ENCODE results near the gene RCC1.

The RCC1 gene, protein sequence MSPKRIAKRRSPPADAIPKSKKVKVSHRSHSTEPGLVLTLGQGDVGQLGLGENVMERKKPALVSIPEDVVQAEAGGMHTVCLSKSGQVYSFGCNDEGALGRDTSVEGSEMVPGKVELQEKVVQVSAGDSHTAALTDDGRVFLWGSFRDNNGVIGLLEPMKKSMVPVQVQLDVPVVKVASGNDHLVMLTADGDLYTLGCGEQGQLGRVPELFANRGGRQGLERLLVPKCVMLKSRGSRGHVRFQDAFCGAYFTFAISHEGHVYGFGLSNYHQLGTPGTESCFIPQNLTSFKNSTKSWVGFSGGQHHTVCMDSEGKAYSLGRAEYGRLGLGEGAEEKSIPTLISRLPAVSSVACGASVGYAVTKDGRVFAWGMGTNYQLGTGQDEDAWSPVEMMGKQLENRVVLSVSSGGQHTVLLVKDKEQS

DNA sequence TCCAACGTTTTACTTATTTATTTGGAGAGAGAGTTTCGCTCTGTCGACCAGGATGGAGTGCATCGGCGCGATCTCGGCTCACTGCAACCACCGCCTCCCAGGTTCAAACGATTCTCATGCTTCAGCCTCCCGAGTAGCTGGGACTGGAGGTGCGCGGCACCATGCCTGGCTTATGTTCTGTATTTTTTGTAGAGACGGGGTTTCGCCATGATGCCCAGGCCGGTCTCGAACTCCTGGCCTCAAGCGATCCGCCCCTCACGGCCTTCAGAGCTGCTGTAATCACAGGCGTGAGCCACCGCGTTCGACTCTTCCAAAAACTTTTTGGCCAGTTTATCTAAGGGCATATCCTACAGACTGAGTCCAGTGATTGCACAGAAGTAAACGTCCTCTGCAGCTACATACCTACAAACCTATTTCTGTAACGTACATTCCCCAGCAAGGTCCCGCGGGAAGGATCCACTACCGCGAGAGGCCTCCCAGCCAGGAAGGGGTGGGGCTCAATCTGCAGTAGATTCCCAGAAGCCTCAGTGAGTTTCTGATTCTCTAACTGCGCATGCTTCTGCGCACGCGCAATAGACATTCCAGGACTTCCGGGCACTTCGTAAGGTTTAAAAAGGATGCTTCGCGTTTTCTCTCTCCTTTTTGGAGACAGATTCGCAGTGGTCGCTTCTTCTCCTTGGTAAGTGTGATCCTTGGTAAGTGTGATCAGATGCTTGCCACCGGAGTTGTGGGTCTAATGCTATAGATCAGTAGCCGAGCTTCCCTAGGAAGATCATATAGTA, at the start of gene RCC1:
Gene RCC1, plus strand, starts transcription at position 638 of the 782 bp plus-strand sequence. CDS start 23,824 bp downstream, outside the sequence.
- no peaks in the 10 kb centered on the region for H3K9me2 ChIP-seq (replicated peaks; ENCODE audit: insufficient read depth, low read length)
- H3K79me2 ChIP-seq (ENCODE audit: low read length), result peaks cover 55% of the 10 kb centered on the region
- no peaks in the 10 kb centered on the region for H3K27me3 ChIP-seq (replicated peaks; ENCODE audit: insufficient read depth, low read length)
- H3K4me3 ChIP-seq (ENCODE audit: low read length), result peak within 1 kb of the TSS; percentile 83
- H4K20me1 ChIP-seq (ENCODE audit: insufficient read depth, low read length), result peaks cover 26% of the 10 kb centered on the region
- H3F3A ChIP-seq (ENCODE audit: insufficient read depth, low read length), result peaks cover 61% of the 10 kb centered on the region
- no peaks in the 10 kb centered on the region for H3K9me3 ChIP-seq (replicated peaks; ENCODE audit: insufficient read depth, low read length)
- TF ChIP-seq, protein P1, sequence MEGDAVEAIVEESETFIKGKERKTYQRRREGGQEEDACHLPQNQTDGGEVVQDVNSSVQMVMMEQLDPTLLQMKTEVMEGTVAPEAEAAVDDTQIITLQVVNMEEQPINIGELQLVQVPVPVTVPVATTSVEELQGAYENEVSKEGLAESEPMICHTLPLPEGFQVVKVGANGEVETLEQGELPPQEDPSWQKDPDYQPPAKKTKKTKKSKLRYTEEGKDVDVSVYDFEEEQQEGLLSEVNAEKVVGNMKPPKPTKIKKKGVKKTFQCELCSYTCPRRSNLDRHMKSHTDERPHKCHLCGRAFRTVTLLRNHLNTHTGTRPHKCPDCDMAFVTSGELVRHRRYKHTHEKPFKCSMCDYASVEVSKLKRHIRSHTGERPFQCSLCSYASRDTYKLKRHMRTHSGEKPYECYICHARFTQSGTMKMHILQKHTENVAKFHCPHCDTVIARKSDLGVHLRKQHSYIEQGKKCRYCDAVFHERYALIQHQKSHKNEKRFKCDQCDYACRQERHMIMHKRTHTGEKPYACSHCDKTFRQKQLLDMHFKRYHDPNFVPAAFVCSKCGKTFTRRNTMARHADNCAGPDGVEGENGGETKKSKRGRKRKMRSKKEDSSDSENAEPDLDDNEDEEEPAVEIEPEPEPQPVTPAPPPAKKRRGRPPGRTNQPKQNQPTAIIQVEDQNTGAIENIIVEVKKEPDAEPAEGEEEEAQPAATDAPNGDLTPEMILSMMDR (IDR thresholded peaks at IDR 0.05; ENCODE audit: low read length), result no peak
- TF ChIP-seq EZH2 (optimal IDR thresholded peaks at IDR 0.05; ENCODE audit: low read depth, low read length), result no peak
- TF ChIP-seq EZH2phosphoT487 (IDR thresholded peaks at IDR 0.05; ENCODE audit: low read length), result no peak
- peak within 1 kb of the TSS; percentile 84 for H3K27ac ChIP-seq (ENCODE audit: low read length)
- H3K9ac ChIP-seq (ENCODE audit: low read length), result peak within 1 kb of the TSS; percentile 87
- peaks cover 33% of the 10 kb centered on the region for H3K4me1 ChIP-seq (ENCODE audit: low read length)
- peak; percentile 99 for DNase-seq
- peaks cover 31% of the 10 kb centered on the region for H3K36me3 ChIP-seq (replicated peaks; ENCODE audit: insufficient read depth, low read length)
- H2AFZ ChIP-seq (ENCODE audit: low read length), result peak within 1 kb of the TSS; percentile 80
- H3K4me2 ChIP-seq (ENCODE audit: low read depth, low read length), result peak within 1 kb of the TSS; percentile 89

DNA sequence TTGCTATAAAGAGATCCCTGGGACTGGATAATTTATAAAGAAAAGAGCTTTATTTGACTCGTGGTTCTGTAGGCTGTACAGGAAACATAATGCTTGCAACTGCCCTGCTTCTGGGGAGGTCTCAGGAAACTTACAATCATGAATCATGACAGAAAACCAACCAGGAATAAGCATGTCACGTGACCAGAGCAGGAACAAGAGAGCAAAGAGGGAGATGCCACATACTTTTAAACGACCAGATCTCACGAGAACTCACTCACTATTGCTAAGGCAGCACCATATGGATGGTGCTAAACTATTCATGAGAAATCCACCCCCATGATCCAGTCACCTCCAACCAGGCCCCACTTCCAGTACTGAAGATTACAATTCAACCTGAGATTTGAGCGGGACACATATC, 49.8 kb upstream of the RCC1 start:
- no peak overlapping the region for H3K4me3 ChIP-seq (ENCODE audit: low read length)
- H3F3A ChIP-seq (ENCODE audit: insufficient read depth, low read length), result no peaks in the 10 kb centered on the region
- no peak overlapping the region for H3K4me2 ChIP-seq (ENCODE audit: low read depth, low read length)
- peaks cover 4% of the 10 kb centered on the region; the same call in 1 of the 2 replicates for H3K4me1 ChIP-seq (ENCODE audit: low read length)
- no peak overlapping the region for H3K9ac ChIP-seq (ENCODE audit: low read length)
- H2AFZ ChIP-seq (ENCODE audit: low read length), result no peak overlapping the region
- H3K9me2 ChIP-seq (replicated peaks; ENCODE audit: insufficient read depth, low read length), result no peaks in the 10 kb centered on the region
- H3K36me3 ChIP-seq (replicated peaks; ENCODE audit: insufficient read depth, low read length), result no peaks in the 10 kb centered on the region
- H3K9me3 ChIP-seq (replicated peaks; ENCODE audit: insufficient read depth, low read length), result no peaks in the 10 kb centered on the region
- TF ChIP-seq EZH2phosphoT487 (IDR thresholded peaks at IDR 0.05; ENCODE audit: low read length), result no peak
- TF ChIP-seq, protein P1 (IDR thresholded peaks at IDR 0.05; ENCODE audit: low read length), result no peak
- no peak for TF ChIP-seq EZH2 (optimal IDR thresholded peaks at IDR 0.05; ENCODE audit: low read depth, low read length)
- no peak overlapping the region for H3K27ac ChIP-seq (ENCODE audit: low read length)
- H3K79me2 ChIP-seq (ENCODE audit: low read length), result 0 out of 2 replicates have a peak, but pooled peaks cover 6% of the 10 kb centered on the region
- H4K20me1 ChIP-seq (ENCODE audit: insufficient read depth, low read length), result no peaks in the 10 kb centered on the region
- H3K27me3 ChIP-seq (replicated peaks; ENCODE audit: insufficient read depth, low read length), result no peaks in the 10 kb centered on the region
- DNase-seq, result no peak

DNA sequence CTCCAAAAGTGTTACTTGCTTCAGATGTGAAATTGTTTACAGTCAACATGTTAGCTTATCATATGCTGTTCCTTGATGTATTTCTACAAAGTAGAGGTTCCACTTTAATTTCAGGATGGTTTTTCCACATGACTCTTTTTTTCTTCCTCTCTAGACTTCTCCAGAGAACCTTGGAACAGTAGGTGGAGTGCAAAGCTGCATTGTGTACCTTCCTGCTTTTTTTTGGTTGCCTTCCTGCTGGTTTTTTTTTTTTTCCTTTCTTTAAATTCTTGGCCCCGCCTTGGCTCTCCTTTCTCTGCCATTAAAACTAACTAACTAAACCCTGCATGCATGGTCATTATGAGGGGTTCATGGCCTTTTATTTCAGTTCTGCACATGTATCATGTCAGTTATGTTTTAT, 48.2 kb upstream of the RCC1 start:
- H3F3A ChIP-seq (ENCODE audit: insufficient read depth, low read length), result no peaks in the 10 kb centered on the region
- no peak overlapping the region for H3K27ac ChIP-seq (ENCODE audit: low read length)
- no peaks in the 10 kb centered on the region for H3K9me3 ChIP-seq (replicated peaks; ENCODE audit: insufficient read depth, low read length)
- H3K4me3 ChIP-seq (ENCODE audit: low read length), result no peak overlapping the region
- TF ChIP-seq, protein P1 (IDR thresholded peaks at IDR 0.05; ENCODE audit: low read length), result no peak
- no peak for TF ChIP-seq EZH2 (optimal IDR thresholded peaks at IDR 0.05; ENCODE audit: low read depth, low read length)
- no peak for DNase-seq
- H3K36me3 ChIP-seq (replicated peaks; ENCODE audit: insufficient read depth, low read length), result no peaks in the 10 kb centered on the region
- H3K9me2 ChIP-seq (replicated peaks; ENCODE audit: insufficient read depth, low read length), result no peaks in the 10 kb centered on the region
- no peak overlapping the region for H2AFZ ChIP-seq (ENCODE audit: low read length)
- no peak overlapping the region for H3K9ac ChIP-seq (ENCODE audit: low read length)
- no peaks in the 10 kb centered on the region for H3K79me2 ChIP-seq (ENCODE audit: low read length)
- H3K4me2 ChIP-seq (ENCODE audit: low read depth, low read length), result no peak overlapping the region
- no peaks in the 10 kb centered on the region for H4K20me1 ChIP-seq (ENCODE audit: insufficient read depth, low read length)
- H3K4me1 ChIP-seq (ENCODE audit: low read length), result peaks cover 3% of the 10 kb centered on the region; the same call in 1 of the 2 replicates
- no peaks in the 10 kb centered on the region for H3K27me3 ChIP-seq (replicated peaks; ENCODE audit: insufficient read depth, low read length)

All from MM.1S (cell line).